ENCODE results near the gene FXYD3. TPM values are rescaled to one million over a fixed set of nuclear protein-coding genes. Genes with fewer than 3 reads are reported as not detected.

Gene FXYD3
- total and polyA plus RNA-seq, 2 of the 13 experiments (the other 11 are each of a cell fraction or from before 2014, with no cell fraction given), result 4.9 TPM; not detected in 1

DNA sequence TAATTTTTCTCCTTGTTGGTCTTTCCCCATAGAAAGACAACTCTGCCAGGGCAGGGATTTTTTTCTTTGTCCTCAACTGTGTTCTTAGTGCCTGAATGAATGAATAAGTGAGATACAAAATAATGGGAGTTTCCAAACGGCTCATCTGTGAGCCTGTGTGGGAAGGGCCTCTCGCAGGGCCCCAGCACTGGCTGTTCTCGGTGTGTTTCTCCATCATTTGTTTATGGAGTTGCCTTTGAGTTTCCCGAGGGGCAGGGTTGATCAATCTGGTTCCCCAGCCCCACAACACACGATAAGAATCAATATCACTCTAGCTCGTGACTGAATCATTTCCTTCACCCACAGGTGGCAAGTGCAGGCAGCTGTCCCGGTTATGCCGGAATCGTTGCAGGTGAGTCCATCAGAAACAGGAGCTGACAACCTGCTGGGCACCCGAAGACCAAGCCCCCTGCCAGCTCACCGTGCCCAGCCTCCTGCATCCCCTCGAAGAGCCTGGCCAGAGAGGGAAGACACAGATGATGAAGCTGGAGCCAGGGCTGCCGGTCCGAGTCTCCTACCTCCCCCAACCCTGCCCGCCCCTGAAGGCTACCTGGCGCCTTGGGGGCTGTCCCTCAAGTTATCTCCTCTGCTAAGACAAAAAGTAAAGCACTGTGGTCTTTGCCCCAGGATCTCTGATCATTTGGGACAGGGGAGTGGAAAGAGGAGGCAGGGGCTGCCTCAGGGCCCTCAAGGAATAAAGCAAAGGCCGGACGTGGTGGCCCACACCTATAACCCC, 53.8 kb downstream of the FXYD3 start:
- DNase-seq (ENCODE audit: low spot score), result no peak
- Histone ChIP-seq H3K79me2 (ENCODE audit: insufficient read depth, low read length) (no peaks in the 10 kb centered on the region), H3K27ac (ENCODE audit: extremely low read length, insufficient read depth, low read length) (no peak overlapping the region), H2AFZ (ENCODE audit: low read length) (no peak overlapping the region), H3K27me3 (ENCODE audit: control insufficient read depth in 1 of 2, insufficient read depth in 2 of 2, low read length in 2 of 2) (no peaks in the 10 kb centered on the region; a peak in 1 of 5 replicates), H3K36me3 (replicated peaks in 1 of 2; ENCODE audit: control insufficient read depth in 1 of 2, insufficient read depth in 2 of 2, low read length in 2 of 2) (no peaks in the 10 kb centered on the region), H3K9ac (ENCODE audit: insufficient read depth, low read depth, low read length) (no peak overlapping the region), H3K4me3 (replicated peaks in 1 of 3; ENCODE audit: insufficient read depth in 1 of 3, low read depth in 2 of 3, low read length in 3 of 3) (no peak overlapping the region), H4K20me1 (ENCODE audit: insufficient read depth, low read length) (no peaks in the 10 kb centered on the region), H3K4me2 (ENCODE audit: low read depth, low read length) (no peak overlapping the region), H3K9me3 (ENCODE audit: low read length) (peaks cover 15% of the 10 kb centered on the region; the same call in 1 of the 2 replicates), H3K4me1 (ENCODE audit: insufficient read depth, low read length) (no peaks in the 10 kb centered on the region)
- ChIA-PET CTCF (ENCODE audit: low intra/inter-chr PET ratio, low total read pairs) (no interaction called here), POLR2A (no interaction called here)
- intact Hi-C loops (cut with micrococcal nuclease; ENCODE audit: unreplicated experiment) (no loop called here), in situ Hi-C loops (cut with HindIII; ENCODE audit: extremely low pct_ligation_motif_present, low pct_unique_long_range_greater_than_20kb) (no loop called here)
- 39% methylated on average over 17 of the region's 18 CpGs for WGBS (ENCODE audit: low lambda C conversion rate)
- no TSS peak for BruUV-seq (replicated peaks)
- no peak for ATAC-seq
- no peak for FAIRE-seq
- TF ChIP-seq ATF7-NPFF (CRISPR knock-in tag; IDR thresholded peaks at IDR 0.05; ENCODE audit: low read depth) (no peak), ZNF577 (CRISPR knock-in tag; IDR thresholded peaks at IDR 0.05; ENCODE audit: borderline replicate concordance, low read depth) (no peak), ZNF800 (CRISPR knock-in tag; IDR thresholded peaks at IDR 0.05) (no peak), KLF11 (CRISPR knock-in tag; IDR thresholded peaks at IDR 0.05) (no peak), KLF16 (CRISPR knock-in tag; IDR thresholded peaks at IDR 0.05) (no peak), KMT2B (CRISPR knock-in tag; IDR thresholded peaks at IDR 0.05) (no peak), ZMYM4 (CRISPR knock-in tag; IDR thresholded peaks at IDR 0.05) (no peak), ZSCAN22 (CRISPR knock-in tag; IDR thresholded peaks at IDR 0.05) (no peak), ZNF607 (CRISPR knock-in tag; IDR thresholded peaks at IDR 0.05; ENCODE audit: borderline replicate concordance) (no peak), ZNF766 (CRISPR knock-in tag; IDR thresholded peaks at IDR 0.05; ENCODE audit: borderline replicate concordance) (no peak), RFXAP (CRISPR knock-in tag; IDR thresholded peaks at IDR 0.05; ENCODE audit: borderline replicate concordance) (no peak), TGIF2 (CRISPR knock-in tag; IDR thresholded peaks at IDR 0.05) (no peak), ATF4 (CRISPR knock-in tag; IDR thresholded peaks at IDR 0.05) (no peak), ZNF33B (CRISPR knock-in tag; IDR thresholded peaks at IDR 0.05) (no peak), RFX3 (CRISPR knock-in tag; IDR thresholded peaks at IDR 0.05) (no peak)
- TF ChIP-seq, protein P1, sequence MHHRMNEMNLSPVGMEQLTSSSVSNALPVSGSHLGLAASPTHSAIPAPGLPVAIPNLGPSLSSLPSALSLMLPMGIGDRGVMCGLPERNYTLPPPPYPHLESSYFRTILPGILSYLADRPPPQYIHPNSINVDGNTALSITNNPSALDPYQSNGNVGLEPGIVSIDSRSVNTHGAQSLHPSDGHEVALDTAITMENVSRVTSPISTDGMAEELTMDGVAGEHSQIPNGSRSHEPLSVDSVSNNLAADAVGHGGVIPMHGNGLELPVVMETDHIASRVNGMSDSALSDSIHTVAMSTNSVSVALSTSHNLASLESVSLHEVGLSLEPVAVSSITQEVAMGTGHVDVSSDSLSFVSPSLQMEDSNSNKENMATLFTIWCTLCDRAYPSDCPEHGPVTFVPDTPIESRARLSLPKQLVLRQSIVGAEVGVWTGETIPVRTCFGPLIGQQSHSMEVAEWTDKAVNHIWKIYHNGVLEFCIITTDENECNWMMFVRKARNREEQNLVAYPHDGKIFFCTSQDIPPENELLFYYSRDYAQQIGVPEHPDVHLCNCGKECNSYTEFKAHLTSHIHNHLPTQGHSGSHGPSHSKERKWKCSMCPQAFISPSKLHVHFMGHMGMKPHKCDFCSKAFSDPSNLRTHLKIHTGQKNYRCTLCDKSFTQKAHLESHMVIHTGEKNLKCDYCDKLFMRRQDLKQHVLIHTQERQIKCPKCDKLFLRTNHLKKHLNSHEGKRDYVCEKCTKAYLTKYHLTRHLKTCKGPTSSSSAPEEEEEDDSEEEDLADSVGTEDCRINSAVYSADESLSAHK (CRISPR knock-in tag; IDR thresholded peaks at IDR 0.05; ENCODE audit: borderline replicate concordance), result no peak
- TF ChIP-seq, protein P2, sequence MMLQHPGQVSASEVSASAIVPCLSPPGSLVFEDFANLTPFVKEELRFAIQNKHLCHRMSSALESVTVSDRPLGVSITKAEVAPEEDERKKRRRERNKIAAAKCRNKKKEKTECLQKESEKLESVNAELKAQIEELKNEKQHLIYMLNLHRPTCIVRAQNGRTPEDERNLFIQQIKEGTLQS (CRISPR knock-in tag; IDR thresholded peaks at IDR 0.05), result no peak
- TF ChIP-seq, protein P3, sequence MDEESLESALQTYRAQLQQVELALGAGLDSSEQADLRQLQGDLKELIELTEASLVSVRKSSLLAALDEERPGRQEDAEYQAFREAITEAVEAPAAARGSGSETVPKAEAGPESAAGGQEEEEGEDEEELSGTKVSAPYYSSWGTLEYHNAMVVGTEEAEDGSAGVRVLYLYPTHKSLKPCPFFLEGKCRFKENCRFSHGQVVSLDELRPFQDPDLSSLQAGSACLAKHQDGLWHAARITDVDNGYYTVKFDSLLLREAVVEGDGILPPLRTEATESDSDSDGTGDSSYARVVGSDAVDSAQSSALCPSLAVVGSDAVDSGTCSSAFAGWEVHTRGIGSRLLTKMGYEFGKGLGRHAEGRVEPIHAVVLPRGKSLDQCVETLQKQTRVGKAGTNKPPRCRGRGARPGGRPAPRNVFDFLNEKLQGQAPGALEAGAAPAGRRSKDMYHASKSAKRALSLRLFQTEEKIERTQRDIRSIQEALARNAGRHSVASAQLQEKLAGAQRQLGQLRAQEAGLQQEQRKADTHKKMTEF (CRISPR knock-in tag; IDR thresholded peaks at IDR 0.05), result no peak
